HL-60 (cell line): ENCODE measurements around the gene ATP2A2.

Experiments
- GABPA ChIP-seq: IDR thresholded peaks from 2 replicates; pipeline ENCODE4 v1.6.1; 2012; ENCODE audit warnings: low read depth
- SPI1 ChIP-seq: IDR thresholded peaks from 2 replicates; pipeline ENCODE4 v1.6.1; 2012; ENCODE audit warnings: low read depth, mild to moderate bottlenecking, borderline replicate concordance
- TF ChIP-seq, protein P1 (sequence below): IDR thresholded peaks from one replicate; pipeline ENCODE4 v1.5.1; 2011; ENCODE audit warnings: low read length, control low read depth, inconsistent platforms; ENCODE audit not compliant: insufficient read depth
- TF ChIP-seq, protein P2 (sequence below): IDR thresholded peaks from 2 replicates; pipeline ENCODE4 v1.6.1; 2012; ENCODE audit warnings: low read depth; ENCODE audit not compliant: insufficient replicate concordance

DNA sequence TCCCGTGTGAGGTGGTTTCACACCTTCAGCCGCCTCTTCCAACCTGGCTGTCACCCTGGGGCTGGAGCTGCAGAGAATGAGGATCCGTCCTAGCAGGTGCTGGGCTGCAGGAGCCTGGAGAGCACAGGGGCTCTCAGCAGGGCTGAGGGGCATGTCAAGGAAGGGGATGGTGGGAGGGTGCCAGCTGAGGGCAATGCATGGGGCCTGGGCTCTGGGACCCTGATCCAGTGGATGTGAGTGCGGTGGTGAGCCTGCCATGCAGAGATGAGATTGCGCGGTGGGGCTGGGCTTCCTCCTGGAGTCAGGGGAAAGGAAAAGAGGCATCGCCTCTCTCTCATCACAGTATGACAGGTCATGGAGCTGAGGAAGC, 91.0 kb downstream of the ATP2A2 start:
- TF ChIP-seq, protein P1, sequence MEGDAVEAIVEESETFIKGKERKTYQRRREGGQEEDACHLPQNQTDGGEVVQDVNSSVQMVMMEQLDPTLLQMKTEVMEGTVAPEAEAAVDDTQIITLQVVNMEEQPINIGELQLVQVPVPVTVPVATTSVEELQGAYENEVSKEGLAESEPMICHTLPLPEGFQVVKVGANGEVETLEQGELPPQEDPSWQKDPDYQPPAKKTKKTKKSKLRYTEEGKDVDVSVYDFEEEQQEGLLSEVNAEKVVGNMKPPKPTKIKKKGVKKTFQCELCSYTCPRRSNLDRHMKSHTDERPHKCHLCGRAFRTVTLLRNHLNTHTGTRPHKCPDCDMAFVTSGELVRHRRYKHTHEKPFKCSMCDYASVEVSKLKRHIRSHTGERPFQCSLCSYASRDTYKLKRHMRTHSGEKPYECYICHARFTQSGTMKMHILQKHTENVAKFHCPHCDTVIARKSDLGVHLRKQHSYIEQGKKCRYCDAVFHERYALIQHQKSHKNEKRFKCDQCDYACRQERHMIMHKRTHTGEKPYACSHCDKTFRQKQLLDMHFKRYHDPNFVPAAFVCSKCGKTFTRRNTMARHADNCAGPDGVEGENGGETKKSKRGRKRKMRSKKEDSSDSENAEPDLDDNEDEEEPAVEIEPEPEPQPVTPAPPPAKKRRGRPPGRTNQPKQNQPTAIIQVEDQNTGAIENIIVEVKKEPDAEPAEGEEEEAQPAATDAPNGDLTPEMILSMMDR = no peak
- TF ChIP-seq, protein P2, sequence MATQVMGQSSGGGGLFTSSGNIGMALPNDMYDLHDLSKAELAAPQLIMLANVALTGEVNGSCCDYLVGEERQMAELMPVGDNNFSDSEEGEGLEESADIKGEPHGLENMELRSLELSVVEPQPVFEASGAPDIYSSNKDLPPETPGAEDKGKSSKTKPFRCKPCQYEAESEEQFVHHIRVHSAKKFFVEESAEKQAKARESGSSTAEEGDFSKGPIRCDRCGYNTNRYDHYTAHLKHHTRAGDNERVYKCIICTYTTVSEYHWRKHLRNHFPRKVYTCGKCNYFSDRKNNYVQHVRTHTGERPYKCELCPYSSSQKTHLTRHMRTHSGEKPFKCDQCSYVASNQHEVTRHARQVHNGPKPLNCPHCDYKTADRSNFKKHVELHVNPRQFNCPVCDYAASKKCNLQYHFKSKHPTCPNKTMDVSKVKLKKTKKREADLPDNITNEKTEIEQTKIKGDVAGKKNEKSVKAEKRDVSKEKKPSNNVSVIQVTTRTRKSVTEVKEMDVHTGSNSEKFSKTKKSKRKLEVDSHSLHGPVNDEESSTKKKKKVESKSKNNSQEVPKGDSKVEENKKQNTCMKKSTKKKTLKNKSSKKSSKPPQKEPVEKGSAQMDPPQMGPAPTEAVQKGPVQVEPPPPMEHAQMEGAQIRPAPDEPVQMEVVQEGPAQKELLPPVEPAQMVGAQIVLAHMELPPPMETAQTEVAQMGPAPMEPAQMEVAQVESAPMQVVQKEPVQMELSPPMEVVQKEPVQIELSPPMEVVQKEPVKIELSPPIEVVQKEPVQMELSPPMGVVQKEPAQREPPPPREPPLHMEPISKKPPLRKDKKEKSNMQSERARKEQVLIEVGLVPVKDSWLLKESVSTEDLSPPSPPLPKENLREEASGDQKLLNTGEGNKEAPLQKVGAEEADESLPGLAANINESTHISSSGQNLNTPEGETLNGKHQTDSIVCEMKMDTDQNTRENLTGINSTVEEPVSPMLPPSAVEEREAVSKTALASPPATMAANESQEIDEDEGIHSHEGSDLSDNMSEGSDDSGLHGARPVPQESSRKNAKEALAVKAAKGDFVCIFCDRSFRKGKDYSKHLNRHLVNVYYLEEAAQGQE = no peak
- no peak for TF ChIP-seq SPI1
- TF ChIP-seq GABPA = no peak
